Measurements from ENCODE around the gene TOX2.

TOX2 gene

DNA sequence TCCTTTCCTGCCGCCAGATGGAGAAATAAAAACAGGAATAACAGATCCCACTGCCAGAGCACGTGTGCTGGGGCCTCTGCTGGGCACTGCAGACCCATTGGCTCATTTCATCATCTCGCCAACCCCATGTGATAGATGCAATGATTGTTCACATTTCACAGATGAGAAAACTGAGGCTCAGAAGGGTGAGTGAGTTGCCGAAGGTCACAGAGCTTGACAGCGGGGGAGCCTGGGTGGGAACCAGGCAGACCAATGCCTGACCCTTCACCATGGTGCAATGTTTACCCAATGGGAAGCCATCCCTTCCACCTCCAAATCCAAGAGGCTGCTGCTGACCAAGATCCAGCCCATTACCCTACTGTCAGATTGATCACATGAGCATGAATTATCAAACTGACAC lies 167.2 kb downstream of the TOX2 start:
- H3K27ac ChIP-seq, result peak overlapping the region; percentile 63
- TF ChIP-seq, protein P1, sequence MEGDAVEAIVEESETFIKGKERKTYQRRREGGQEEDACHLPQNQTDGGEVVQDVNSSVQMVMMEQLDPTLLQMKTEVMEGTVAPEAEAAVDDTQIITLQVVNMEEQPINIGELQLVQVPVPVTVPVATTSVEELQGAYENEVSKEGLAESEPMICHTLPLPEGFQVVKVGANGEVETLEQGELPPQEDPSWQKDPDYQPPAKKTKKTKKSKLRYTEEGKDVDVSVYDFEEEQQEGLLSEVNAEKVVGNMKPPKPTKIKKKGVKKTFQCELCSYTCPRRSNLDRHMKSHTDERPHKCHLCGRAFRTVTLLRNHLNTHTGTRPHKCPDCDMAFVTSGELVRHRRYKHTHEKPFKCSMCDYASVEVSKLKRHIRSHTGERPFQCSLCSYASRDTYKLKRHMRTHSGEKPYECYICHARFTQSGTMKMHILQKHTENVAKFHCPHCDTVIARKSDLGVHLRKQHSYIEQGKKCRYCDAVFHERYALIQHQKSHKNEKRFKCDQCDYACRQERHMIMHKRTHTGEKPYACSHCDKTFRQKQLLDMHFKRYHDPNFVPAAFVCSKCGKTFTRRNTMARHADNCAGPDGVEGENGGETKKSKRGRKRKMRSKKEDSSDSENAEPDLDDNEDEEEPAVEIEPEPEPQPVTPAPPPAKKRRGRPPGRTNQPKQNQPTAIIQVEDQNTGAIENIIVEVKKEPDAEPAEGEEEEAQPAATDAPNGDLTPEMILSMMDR (conservative IDR thresholded peaks at IDR 0.05), result no peak

DNA sequence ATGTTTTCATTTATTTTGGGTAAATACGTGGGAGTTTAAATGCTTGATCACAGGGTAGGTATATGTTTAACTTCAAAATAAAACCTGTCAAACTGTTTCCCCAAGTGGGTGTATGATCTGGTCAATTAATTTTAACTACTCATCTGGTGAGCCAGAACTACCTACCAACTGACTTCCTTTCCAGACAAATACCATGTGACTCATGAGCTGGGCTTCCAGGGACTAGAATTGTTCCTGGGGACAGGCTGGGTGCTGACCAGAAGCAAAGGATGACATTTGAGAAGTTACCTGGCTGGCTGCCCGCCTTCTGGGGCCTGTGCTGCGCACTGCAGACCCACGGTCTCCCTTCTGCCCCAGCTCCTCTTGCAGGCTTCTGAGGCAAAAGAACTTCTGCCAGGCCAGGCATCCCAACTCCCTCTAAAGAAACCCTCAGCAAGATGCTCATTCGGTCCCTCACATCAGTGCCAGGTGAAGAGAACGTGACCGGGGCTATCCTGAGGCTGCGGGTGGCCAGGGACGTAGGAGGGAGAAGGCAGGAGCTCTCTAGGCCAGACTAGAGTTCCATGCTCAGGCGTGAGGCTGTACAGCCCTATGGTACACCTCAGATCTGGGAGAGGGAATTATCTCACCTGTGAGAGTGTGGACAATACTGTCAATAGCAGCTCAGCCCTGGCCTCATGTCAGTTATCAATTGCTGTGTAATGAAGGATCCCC lies 168.7 kb downstream of the TOX2 start:
- peak overlapping the region; percentile 63 for H3K27ac ChIP-seq
- TF ChIP-seq, protein P1 (conservative IDR thresholded peaks at IDR 0.05), result no peak

DNA sequence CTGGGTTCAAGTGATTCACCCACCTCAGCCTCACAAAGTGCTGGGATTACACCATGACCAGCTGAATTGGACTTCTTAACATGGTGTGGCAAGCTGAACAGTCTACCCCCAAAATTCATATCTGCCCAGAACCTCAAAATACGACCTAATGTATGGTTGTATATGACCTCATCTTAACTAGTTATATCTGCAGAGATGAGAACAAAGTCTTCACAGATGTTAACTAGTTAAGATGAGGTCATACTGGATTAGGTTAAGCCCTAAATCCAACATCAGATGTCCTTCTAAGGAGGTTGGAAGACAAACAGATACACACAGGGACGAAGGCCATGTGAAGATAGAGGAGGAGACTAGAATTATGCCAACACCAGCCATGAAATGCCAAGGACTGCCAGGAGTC lies 169.8 kb downstream of the TOX2 start:
- peak overlapping the region; percentile 63; the same call in 1 of the 2 replicates for H3K27ac ChIP-seq
- TF ChIP-seq, protein P1 (conservative IDR thresholded peaks at IDR 0.05), result no peak

GRCh38 chr20:44084891-44085290 lies 170.2 kb downstream of the TOX2 start:
- TF ChIP-seq, protein P1 (conservative IDR thresholded peaks at IDR 0.05), result no peak
- no peak overlapping the region for H3K27ac ChIP-seq

GRCh38 chr20:44085616-44086434 lies 171.2 kb downstream of the TOX2 start:
- TF ChIP-seq, protein P1 (conservative IDR thresholded peaks at IDR 0.05), result no peak
- H3K27ac ChIP-seq, result no peak overlapping the region

DNA sequence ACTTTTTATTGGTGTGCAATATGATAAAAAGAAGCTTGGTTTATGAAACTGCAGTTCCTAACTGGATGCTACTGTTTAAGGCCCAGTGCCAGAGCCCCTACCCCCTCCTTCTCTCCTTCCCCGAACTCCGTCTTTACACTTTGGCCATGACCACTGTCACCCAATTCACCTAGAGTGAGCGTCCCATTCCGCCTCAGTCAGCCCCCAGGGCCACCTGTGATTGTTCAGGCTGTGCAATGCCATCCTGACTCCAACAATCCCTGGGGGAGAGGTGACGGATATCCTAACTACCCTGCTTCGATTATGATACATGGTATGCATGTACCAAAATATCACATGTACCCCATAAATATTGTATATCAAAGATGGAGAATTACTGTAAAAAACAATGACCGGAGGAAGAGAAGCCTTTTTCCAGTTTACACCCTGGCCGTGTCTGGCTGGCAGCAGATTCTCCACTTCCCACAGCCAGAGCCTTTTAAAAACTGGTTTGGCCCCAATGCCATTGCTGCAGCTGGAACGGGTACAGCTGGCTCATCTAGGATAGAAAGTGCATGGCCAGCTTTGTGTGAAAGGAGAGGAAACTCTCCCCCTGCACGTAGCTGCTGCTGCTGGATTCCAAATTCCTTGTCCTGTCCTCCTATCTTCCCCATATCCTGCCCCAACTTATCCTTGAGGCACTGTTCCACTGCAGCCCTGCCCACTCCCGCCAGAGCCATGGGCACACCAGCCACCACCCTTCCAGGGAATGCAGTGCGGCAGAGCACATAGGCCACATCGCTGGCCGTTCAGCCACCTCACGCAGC lies 172.6 kb downstream of the TOX2 start:
- TF ChIP-seq, protein P1 (conservative IDR thresholded peaks at IDR 0.05), result no peak
- H3K27ac ChIP-seq, result peak overlapping the region; percentile 62

GRCh38 chr20:44087857-44088120 lies 173.1 kb downstream of the TOX2 start:
- H3K27ac ChIP-seq, result peak overlapping the region; percentile 62
- TF ChIP-seq, protein P1 (conservative IDR thresholded peaks at IDR 0.05), result no peak

All from VCaP (cell line).